H9 (cell line): ENCODE measurements around the gene AXIN1. TPM values are rescaled to one million over a fixed set of nuclear protein-coding genes. Genes with fewer than 3 reads are reported as not detected.
A peak's percentile ranks its signal among the peaks of the same experiment; 100 is the strongest.

Experiments used
- DNase-seq: peaks from one replicate; pipeline ENCODE4 v3.0.0-alpha.2; 2017
- H2AFZ ChIP-seq: one replicate; pipeline ENCODE4 v1.6.1; 2013; ENCODE audit warnings: mild to moderate bottlenecking, low read length, control low read depth, moderate library complexity
- H2AK5ac ChIP-seq: 2 replicates; pipeline ENCODE4 v1.6.1; 2013; ENCODE audit warnings: low read length, control low read depth, mixed read lengths; ENCODE audit not compliant: insufficient read length
- H2BK120ac ChIP-seq: one replicate; pipeline ENCODE4 v1.6.1; 2013; ENCODE audit warnings: low read depth, mild to moderate bottlenecking, low read length, control low read depth, inconsistent platforms; ENCODE audit not compliant: poor library complexity, severe bottlenecking
- H2BK12ac ChIP-seq: 2 replicates; pipeline ENCODE4 v1.6.1; 2013; ENCODE audit warnings: low read length, control low read depth, mixed read lengths, low read depth; ENCODE audit not compliant: insufficient read length
- H2BK15ac ChIP-seq: 2 replicates; pipeline ENCODE4 v1.6.1; 2013; ENCODE audit warnings: low read depth, low read length, control low read depth
- H2BK20ac ChIP-seq: one replicate; pipeline ENCODE4 v1.6.1; 2013; ENCODE audit warnings: low read depth, mild to moderate bottlenecking, low read length, control low read depth, inconsistent platforms; ENCODE audit not compliant: poor library complexity, severe bottlenecking
- H2BK5ac ChIP-seq: 2 replicates; pipeline ENCODE4 v1.6.1; 2013; ENCODE audit warnings: low read length, control low read depth, mixed read lengths; ENCODE audit not compliant: insufficient read length
- H3K14ac ChIP-seq: 2 replicates; pipeline ENCODE4 v1.6.1; 2013; ENCODE audit warnings: low read length, control low read depth; ENCODE audit not compliant: insufficient read depth
- H3K18ac ChIP-seq: 2 replicates; pipeline ENCODE4 v1.6.1; 2013; ENCODE audit warnings: low read depth, mild to moderate bottlenecking, mixed read lengths, low read length, control low read depth; ENCODE audit not compliant: insufficient read length
- H3K23ac ChIP-seq: 2 replicates; pipeline ENCODE4 v1.6.1; 2013; ENCODE audit warnings: low read length, control low read depth, mixed read lengths, low read depth; ENCODE audit not compliant: insufficient read length
- H3K23me2 ChIP-seq: 2 replicates; pipeline ENCODE4 v1.6.1; 2013; ENCODE audit warnings: low read depth, mild to moderate bottlenecking, mixed read lengths, low read length, control low read depth; ENCODE audit not compliant: insufficient read length, poor library complexity, severe bottlenecking
- H3K27ac ChIP-seq: 2 replicates; pipeline ENCODE4 v1.5.1; 2013; ENCODE audit warnings: low read length, control low read depth, mixed read lengths, low read depth; ENCODE audit not compliant: insufficient read length
- H3K27me3 ChIP-seq: 2 replicates; pipeline ENCODE4 v1.6.1; 2013; ENCODE audit warnings: low read length, control low read depth, inconsistent platforms; ENCODE audit not compliant: insufficient read depth
- H3K4ac ChIP-seq: 2 replicates; pipeline ENCODE4 v1.6.1; 2013; ENCODE audit warnings: low read depth, mild to moderate bottlenecking, control low read depth, inconsistent platforms, low read length, moderate library complexity
- H3K4me1 ChIP-seq: 2 replicates; pipeline ENCODE4 v1.6.1; 2013; ENCODE audit warnings: low read length, control low read depth, inconsistent platforms; ENCODE audit not compliant: insufficient read depth
- H3K4me2 ChIP-seq: 2 replicates; pipeline ENCODE4 v1.6.1; 2013; ENCODE audit warnings: low read length, control low read depth, mixed read lengths; ENCODE audit not compliant: insufficient read length, insufficient read depth
- H3K56ac ChIP-seq: 2 replicates; pipeline ENCODE4 v1.6.1; 2013; ENCODE audit warnings: low read depth, mild to moderate bottlenecking, mixed read lengths, low read length, control low read depth; ENCODE audit not compliant: insufficient read length
- H3K79me1 ChIP-seq: 2 replicates; pipeline ENCODE4 v1.6.1; 2013; ENCODE audit warnings: low read depth, mild to moderate bottlenecking, moderate library complexity, low read length, control low read depth, inconsistent platforms; ENCODE audit not compliant: insufficient read depth, poor library complexity, severe bottlenecking
- H3K79me2 ChIP-seq: 2 replicates; pipeline ENCODE4 v1.6.1; 2013; ENCODE audit warnings: low read length, control low read depth, inconsistent platforms; ENCODE audit not compliant: insufficient read depth
- H3K9ac ChIP-seq: 2 replicates; pipeline ENCODE4 v1.6.1; 2013; ENCODE audit warnings: low read length, control low read depth, mixed read lengths; ENCODE audit not compliant: insufficient read length; ENCODE audit errors: extremely low read depth
- H3K9me3 ChIP-seq: one replicate; pipeline ENCODE4 v1.6.1; 2013; ENCODE audit warnings: low read depth, low read length, inconsistent platforms; ENCODE audit not compliant: control insufficient read depth
- H3T11ph ChIP-seq: one replicate; pipeline ENCODE4 v1.6.1; 2013; ENCODE audit warnings: mild to moderate bottlenecking, low read length, control low read depth, inconsistent platforms
- H4K20me1 ChIP-seq: one replicate; pipeline ENCODE4 v1.6.1; 2013; ENCODE audit not compliant: control insufficient read depth, insufficient read length, insufficient read depth
- H4K5ac ChIP-seq: 2 replicates; pipeline ENCODE4 v1.6.1; 2013; ENCODE audit warnings: low read depth, mild to moderate bottlenecking, mixed read lengths, low read length, control low read depth; ENCODE audit not compliant: insufficient read length
- H4K8ac ChIP-seq: replicated peaks from 2 replicates; pipeline ENCODE4 v1.6.1; 2013; ENCODE audit warnings: low read length, control low read depth, mixed read lengths, low read depth; ENCODE audit not compliant: insufficient read length
- H4K91ac ChIP-seq: 2 replicates; pipeline ENCODE4 v1.6.1; 2013; ENCODE audit warnings: low read depth, mild to moderate bottlenecking, moderate library complexity, mixed read lengths, low read length, control low read depth; ENCODE audit not compliant: insufficient read length
- H3K27ac Mint-ChIP-seq, 3 experiments: 2 replicates in 2 of 3; 3 replicates in 1 of 3; pipeline ENCODE4 v1.8.0; 2020 to 2021; ENCODE audit warnings: mixed read lengths in 3 of 3, mild to moderate bottlenecking in 1 of 3, moderate library complexity in 1 of 3
- H3K27me3 Mint-ChIP-seq: 2 replicates; pipeline ENCODE4 v1.8.0; 2021; ENCODE audit warnings: low read depth, mild to moderate bottlenecking, moderate library complexity, mixed read lengths
- H3K36me3 Mint-ChIP-seq, 3 experiments: 2 replicates in 2 of 3; 3 replicates in 1 of 3; pipeline ENCODE4 v1.8.0; 2020 to 2021; ENCODE audit warnings: low read depth in 3 of 3, mixed read lengths in 3 of 3; ENCODE audit not compliant: insufficient read depth in 1 of 3
- H3K4me1 Mint-ChIP-seq, 2 experiments: 2 replicates each; pipeline ENCODE4 v1.8.0; 2020; ENCODE audit warnings: mixed read lengths in 2 of 2
- H3K4me3 Mint-ChIP-seq, 2 experiments: 2 replicates in 1 of 2; 3 replicates in 1 of 2; pipeline ENCODE4 v1.8.0; 2020 to 2021; ENCODE audit warnings: mild to moderate bottlenecking in 2 of 2, mixed read lengths in 2 of 2, moderate library complexity in 1 of 2
- H3K9me3 Mint-ChIP-seq, 2 experiments: 2 replicates in 1 of 2; 3 replicates in 1 of 2; pipeline ENCODE4 v1.8.0; 2020; ENCODE audit warnings: mild to moderate bottlenecking in 2 of 2, mixed read lengths in 2 of 2, moderate library complexity in 1 of 2
- WGBS: extraction: QIAGEN DNeasy Blood & Tissue Kit; methylation state at CpG from one replicate; pipeline ENCODE4 v1.1.7; 2013; ENCODE audit warnings: missing lambda C conversion rate, low lambda C conversion rate, mixed read lengths; ENCODE audit not compliant: insufficient read length; ENCODE audit errors: extremely low coverage; 5-methylcytosine and 5-hydroxymethylcytosine counted together
- total RNA-seq: library from RNA; stranded (reverse); gene quantifications from 2 replicates; pipeline ENCODE4 v1.2.1, GENCODE V29; 2021
- TF ChIP-seq, protein P1 (sequence below): fragments of 200-600 bp; sonication (generic); conservative IDR thresholded peaks from 3 replicates; pipeline ENCODE4 v1.8.0; 2021; ENCODE audit warnings: antibody characterized with exemption, mild to moderate bottlenecking

Gene AXIN1
- total RNA-seq, 1 experiment from 2014 or later = 50.9 TPM

DNA sequence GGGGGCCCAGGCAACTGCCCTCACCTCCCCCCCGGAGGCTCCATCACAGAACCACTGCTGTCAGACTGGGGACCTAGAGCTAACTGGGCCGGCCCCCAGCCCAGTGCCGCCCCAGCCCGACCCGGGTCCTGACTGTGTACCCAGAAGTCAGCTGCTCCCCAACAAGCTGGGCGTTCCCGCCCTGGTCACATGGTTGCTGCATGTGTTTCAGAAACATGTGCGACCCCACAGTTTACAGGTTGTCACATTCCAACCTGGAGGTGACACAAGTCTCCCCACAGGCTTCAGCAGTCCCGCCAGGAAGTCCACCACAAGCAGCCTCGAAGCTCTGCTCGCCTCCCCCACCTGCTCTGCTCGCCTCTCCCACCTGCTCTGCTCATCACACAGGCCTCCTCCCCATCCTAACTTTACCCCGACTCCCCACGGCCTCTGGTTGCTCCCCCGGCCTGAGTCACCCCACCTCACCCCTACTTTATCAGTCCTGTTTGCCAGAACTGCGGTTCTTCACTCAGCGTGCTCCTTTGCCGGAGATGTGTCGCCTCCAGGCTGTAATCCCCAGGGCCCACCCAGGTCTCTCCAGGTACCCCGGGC is 16.8 kb upstream of the AXIN1 start:
- H2BK5ac ChIP-seq = no peak overlapping the region
- no peak overlapping the region for H4K91ac ChIP-seq
- no peak for DNase-seq
- H2BK15ac ChIP-seq = no peak overlapping the region
- no peak overlapping the region; the same call in 1 of the 2 replicates for H3K14ac ChIP-seq
- H2BK120ac ChIP-seq = no peak overlapping the region
- no peak overlapping the region for H4K8ac ChIP-seq
- no peaks in the 10 kb centered on the region for H3K79me1 ChIP-seq
- no peak overlapping the region for H4K5ac ChIP-seq
- H2AK5ac ChIP-seq = no peak overlapping the region
- Mint-ChIP-seq H3K9me3 (no peaks in the 10 kb centered on the region), H3K4me3 (peak overlapping the region; percentile 60 to 74), H3K27me3 (no peaks in the 10 kb centered on the region; the same call in 1 of the 2 replicates), H3K36me3 (peaks cover 7 to 54% (median 44%) of the 10 kb centered on the region in 3 experiments), H3K27ac (peak overlapping the region in 2 of 3 experiments; percentile 52 to 64; a peak in 2 of 7 replicates), H3K4me1 (peaks cover 9 to 13% of the 10 kb centered on the region in 2 experiments)
- TF ChIP-seq, protein P1, sequence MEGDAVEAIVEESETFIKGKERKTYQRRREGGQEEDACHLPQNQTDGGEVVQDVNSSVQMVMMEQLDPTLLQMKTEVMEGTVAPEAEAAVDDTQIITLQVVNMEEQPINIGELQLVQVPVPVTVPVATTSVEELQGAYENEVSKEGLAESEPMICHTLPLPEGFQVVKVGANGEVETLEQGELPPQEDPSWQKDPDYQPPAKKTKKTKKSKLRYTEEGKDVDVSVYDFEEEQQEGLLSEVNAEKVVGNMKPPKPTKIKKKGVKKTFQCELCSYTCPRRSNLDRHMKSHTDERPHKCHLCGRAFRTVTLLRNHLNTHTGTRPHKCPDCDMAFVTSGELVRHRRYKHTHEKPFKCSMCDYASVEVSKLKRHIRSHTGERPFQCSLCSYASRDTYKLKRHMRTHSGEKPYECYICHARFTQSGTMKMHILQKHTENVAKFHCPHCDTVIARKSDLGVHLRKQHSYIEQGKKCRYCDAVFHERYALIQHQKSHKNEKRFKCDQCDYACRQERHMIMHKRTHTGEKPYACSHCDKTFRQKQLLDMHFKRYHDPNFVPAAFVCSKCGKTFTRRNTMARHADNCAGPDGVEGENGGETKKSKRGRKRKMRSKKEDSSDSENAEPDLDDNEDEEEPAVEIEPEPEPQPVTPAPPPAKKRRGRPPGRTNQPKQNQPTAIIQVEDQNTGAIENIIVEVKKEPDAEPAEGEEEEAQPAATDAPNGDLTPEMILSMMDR = no peak
- no peak overlapping the region for H3K9ac ChIP-seq
- H3K27ac ChIP-seq = no peak overlapping the region
- no peak overlapping the region for H3T11ph ChIP-seq
- H3K18ac ChIP-seq = no peak overlapping the region
- H4K20me1 ChIP-seq = no peaks in the 10 kb centered on the region
- H3K79me2 ChIP-seq = no peaks in the 10 kb centered on the region
- H3K9me3 ChIP-seq = no peaks in the 10 kb centered on the region
- H2BK12ac ChIP-seq = no peak overlapping the region
- no peak overlapping the region for H2AFZ ChIP-seq
- H2BK20ac ChIP-seq = no peak overlapping the region
- no peaks in the 10 kb centered on the region for H3K23me2 ChIP-seq
- H3K4me1 ChIP-seq = no peaks in the 10 kb centered on the region
- no peak overlapping the region for H3K23ac ChIP-seq
- H3K27me3 ChIP-seq = no peaks in the 10 kb centered on the region
- WGBS = no CpG with 5 or more reads among the region's 20 CpGs
- peak overlapping the region; percentile 20 for H3K4me2 ChIP-seq
- no peak overlapping the region for H3K4ac ChIP-seq
- no peak overlapping the region for H3K56ac ChIP-seq
